ENCODE measurements around the gene PTPN12. TPM values are rescaled to one million over a fixed set of nuclear protein-coding genes. Genes with fewer than 3 reads are reported as not detected.

The PTPN12 gene
- total RNA-seq, 4 donors from 2014 or later, result 29.4 to 97.9 (median 63.2) TPM

- Histone ChIP-seq H3K4me1 (no peaks in the 10 kb centered on the region), H3K27ac (no peak overlapping the region), H3K27me3 (no peaks in the 10 kb centered on the region), H3K4me3 (no peak overlapping the region), H3K36me3 (peaks cover 0 to 46% (median 0%) of the 10 kb centered on the region in 3 donors), H3K9me3 (no peaks in the 10 kb centered on the region)
- WGBS, 2 donors, result 63 to 88% methylated on average over 2 of the region's 2 CpGs
- intact Hi-C loops (cut with DNase I), result loop anchor here (5.0 to 10.0 kb wide), 2 partner anchors 104 to 281 kb away; no protein-coding TSS in a partner anchor
- no peak for DNase-seq
- no peak for TF ChIP-seq POLR2A (IDR thresholded peaks at IDR 0.05)
- no peak for TF ChIP-seq CTCF (IDR thresholded peaks at IDR 0.05)
These were observed 116.5 kb downstream of the PTPN12 start for GRCh38 chr7:77653572-77653971.

GRCh38 chr7:77655356-77655755 is 118.3 kb downstream of the PTPN12 start:
- no peak overlapping the region for H3K4me3 ChIP-seq
- no peaks in the 10 kb centered on the region for H3K9me3 ChIP-seq
- intact Hi-C loops (cut with DNase I), result loop anchor here (10.0 kb wide), 1 partner anchor 279 kb away; no protein-coding TSS in a partner anchor
- H3K27me3 ChIP-seq, result no peaks in the 10 kb centered on the region
- H3K27ac ChIP-seq, result no peak overlapping the region
- DNase-seq, result no peak
- H3K36me3 ChIP-seq, result peaks cover 0 to 58% (median 4%) of the 10 kb centered on the region in 3 donors
- no peaks in the 10 kb centered on the region for H3K4me1 ChIP-seq
- TF ChIP-seq CTCF (IDR thresholded peaks at IDR 0.05) (no peak), POLR2A (IDR thresholded peaks at IDR 0.05) (no peak)
- WGBS, 2 donors, result 95 to 100% methylated on average over 1 of the region's 1 CpG

DNA sequence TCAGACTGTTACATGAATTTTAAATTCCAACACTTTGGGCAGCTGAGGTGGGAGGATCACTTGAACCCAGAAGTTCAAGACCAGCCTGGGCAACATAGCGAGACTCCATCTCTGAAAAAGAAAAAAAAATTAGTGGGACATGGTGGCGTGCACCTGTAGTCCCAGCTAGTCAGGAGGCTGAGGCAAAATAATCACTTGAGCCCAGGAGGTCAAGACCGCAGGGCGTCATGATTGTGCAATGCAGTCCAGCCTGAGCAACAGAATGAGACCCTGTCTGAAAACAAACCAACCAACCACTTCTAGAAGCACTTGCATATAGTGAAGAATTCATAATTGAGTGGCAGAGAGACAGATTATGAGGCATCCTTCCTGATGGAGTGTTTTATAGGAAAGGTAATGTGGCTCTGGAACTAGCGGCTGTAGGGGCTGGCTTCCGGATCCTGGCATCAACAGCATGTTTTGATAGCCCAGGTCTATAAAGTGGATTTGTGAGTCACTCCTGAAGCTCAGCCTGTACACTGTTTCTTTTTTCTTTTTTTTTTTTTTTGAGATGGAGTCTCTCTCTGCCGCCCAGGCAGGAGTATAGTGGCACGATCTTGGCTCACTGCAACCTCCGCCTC is 118.9 kb downstream of the PTPN12 start:
- no peak for DNase-seq
- Histone ChIP-seq H3K4me1 (no peaks in the 10 kb centered on the region), H3K9me3 (no peaks in the 10 kb centered on the region), H3K27me3 (no peaks in the 10 kb centered on the region), H3K27ac (no peak overlapping the region), H3K36me3 (peaks cover 0 to 58% (median 4%) of the 10 kb centered on the region in 3 donors), H3K4me3 (no peak overlapping the region)
- intact Hi-C loops (cut with DNase I), result loop anchor here (10.0 kb wide), 1 partner anchor 279 kb away; no protein-coding TSS in a partner anchor
- 85 to 93% methylated on average over 9 of the region's 9 CpGs for WGBS, 2 donors
- TF ChIP-seq CTCF (IDR thresholded peaks at IDR 0.05) (no peak), POLR2A (IDR thresholded peaks at IDR 0.05) (no peak)

- Histone ChIP-seq H3K4me3 (no peak overlapping the region), H3K27ac (no peak overlapping the region), H3K9me3 (no peaks in the 10 kb centered on the region), H3K4me1 (no peaks in the 10 kb centered on the region), H3K36me3 (peaks cover 0 to 56% (median 4%) of the 10 kb centered on the region in 3 donors), H3K27me3 (no peaks in the 10 kb centered on the region)
- no peak for TF ChIP-seq POLR2A (IDR thresholded peaks at IDR 0.05)
- peak in 5 of 6 experiments; percentile 44 to 70 (median 60) for TF ChIP-seq CTCF (IDR thresholded peaks at IDR 0.05)
- no peak for DNase-seq
- intact Hi-C loops (cut with DNase I), result loop anchor here (10.0 kb wide), 1 partner anchor 277 kb away; no protein-coding TSS in a partner anchor
- 56 to 58% methylated on average over 1 of the region's 1 CpG for WGBS, 2 donors
These were observed 120.5 kb downstream of the PTPN12 start for GRCh38 chr7:77657427-77658224.

GRCh38 chr7:77658928-77659327 is 121.8 kb downstream of the PTPN12 start:
- Histone ChIP-seq H3K27ac (no peak overlapping the region), H3K27me3 (no peaks in the 10 kb centered on the region), H3K9me3 (no peaks in the 10 kb centered on the region), H3K4me1 (no peaks in the 10 kb centered on the region), H3K4me3 (no peak overlapping the region), H3K36me3 (peaks cover 0 to 43% (median 4%) of the 10 kb centered on the region in 3 donors)
- intact Hi-C loops (cut with DNase I), result loop anchor here (10.0 kb wide), 1 partner anchor 276 kb away; no protein-coding TSS in a partner anchor
- TF ChIP-seq CTCF (IDR thresholded peaks at IDR 0.05), result no peak
- no peak for TF ChIP-seq POLR2A (IDR thresholded peaks at IDR 0.05)
- DNase-seq, result no peak
- 85 to 92% methylated on average over 5 of the region's 5 CpGs for WGBS, 2 donors
